ENCODE data around the gene ACER2.

ACER2 gene

GRCh38 chr9:19461135-19461534 is 52.3 kb downstream of the ACER2 start:
- no peaks in the 10 kb centered on the region for H3K79me1 ChIP-seq (ENCODE audit: low read depth, low read length)

GRCh38 chr9:19464061-19464763 is 55.4 kb downstream of the ACER2 start:
- H3K18ac ChIP-seq (ENCODE audit: low read length): peak overlapping the region; percentile 31
- peak overlapping the region; percentile 2 for H2BK15ac ChIP-seq (ENCODE audit: low read length)
- DNase-seq (ENCODE audit: low spot score): no peak
- H3K14ac ChIP-seq (ENCODE audit: low read length): no peak overlapping the region
- WGBS, 2 donors (ENCODE audit: extremely low coverage in 2 of 2, insufficient read length in 2 of 2, insufficient replicate concordance in 1 of 2): no CpG with 5 or more reads among the region's 23 CpGs
- H3K9ac ChIP-seq (ENCODE audit: low read depth, low read length, poor library complexity): no peak overlapping the region
- peak overlapping the region; percentile 68 for H4K91ac ChIP-seq (ENCODE audit: low read depth, low read length, poor library complexity)
- H2AK5ac ChIP-seq (ENCODE audit: low read depth, low read length): peak overlapping the region; percentile 85
- H3K4me2 ChIP-seq (ENCODE audit: insufficient read depth, low read length, poor library complexity, severe bottlenecking): no peak overlapping the region
- H4K8ac ChIP-seq (ENCODE audit: low read depth, low read length): peak overlapping the region; percentile 33
- H3K9me3 ChIP-seq (replicated peaks in 1 of 2; ENCODE audit: control insufficient read depth in 2 of 2, insufficient read depth in 1 of 2, low read depth in 1 of 2, low read length in 2 of 2): peaks cover 0 to 6% of the 10 kb centered on the region in 2 donors
- peak overlapping the region; percentile 53 for H2BK120ac ChIP-seq (ENCODE audit: low read depth, low read length)
- peak overlapping the region; percentile 96 for H2AFZ ChIP-seq (ENCODE audit: low read length)
- H3K27me3 ChIP-seq (ENCODE audit: control insufficient read depth in 3 of 3, insufficient read depth in 3 of 3, low read depth in 1 of 3, low read length in 3 of 3): peaks cover 0 to 18% (median 0%) of the 10 kb centered on the region in 3 experiments
- H2BK5ac ChIP-seq (ENCODE audit: low read length): no peak overlapping the region
- H3K23ac ChIP-seq (ENCODE audit: low read depth, low read length, poor library complexity): no peak overlapping the region
- no peaks in the 10 kb centered on the region for H3K79me1 ChIP-seq (ENCODE audit: low read depth, low read length)
- H3K4ac ChIP-seq (ENCODE audit: low read length): no peak overlapping the region
- no peak overlapping the region for H3K27ac ChIP-seq (replicated peaks; ENCODE audit: low read length)
- H3K4me3 ChIP-seq (ENCODE audit: low read length in 2 of 2): peak overlapping the region; percentile 33 to 59
- H3K36me3 ChIP-seq (replicated peaks in 1 of 2; ENCODE audit: control insufficient read depth in 2 of 2, insufficient read depth in 2 of 2, low read length in 2 of 2): no peaks in the 10 kb centered on the region
- no peak overlapping the region for H2BK12ac ChIP-seq (ENCODE audit: low read length)
- H3K4me1 ChIP-seq (ENCODE audit: control insufficient read depth in 2 of 2, insufficient read depth in 1 of 2, low read depth in 1 of 2, low read length in 2 of 2): peaks cover 0 to 3% of the 10 kb centered on the region in 2 donors

More at GRCh38 chr9:19461135-19461534, 52.3 kb downstream of the ACER2 start:
- no peak overlapping the region for H3K4me3 ChIP-seq (ENCODE audit: low read length in 2 of 2)
- no peak overlapping the region for H4K91ac ChIP-seq (ENCODE audit: low read depth, low read length, poor library complexity)
- no CpG with 5 or more reads among the region's 26 CpGs for WGBS, 2 donors (ENCODE audit: extremely low coverage in 2 of 2, insufficient read length in 2 of 2, insufficient replicate concordance in 1 of 2)
- H3K23ac ChIP-seq (ENCODE audit: low read depth, low read length, poor library complexity): no peak overlapping the region
- H2AK5ac ChIP-seq (ENCODE audit: low read depth, low read length): no peak overlapping the region
- H2BK120ac ChIP-seq (ENCODE audit: low read depth, low read length): no peak overlapping the region
- no peak overlapping the region for H2BK15ac ChIP-seq (ENCODE audit: low read length)
- no peak overlapping the region for H3K9ac ChIP-seq (ENCODE audit: low read depth, low read length, poor library complexity)
- H2AFZ ChIP-seq (ENCODE audit: low read length): no peak overlapping the region
- H3K14ac ChIP-seq (ENCODE audit: low read length): no peak overlapping the region
- no peak overlapping the region for H4K8ac ChIP-seq (ENCODE audit: low read depth, low read length)
- no peak overlapping the region for H3K18ac ChIP-seq (ENCODE audit: low read length)
- H3K4me2 ChIP-seq (ENCODE audit: insufficient read depth, low read length, poor library complexity, severe bottlenecking): no peak overlapping the region
- H3K4me1 ChIP-seq (ENCODE audit: control insufficient read depth in 2 of 2, insufficient read depth in 1 of 2, low read depth in 1 of 2, low read length in 2 of 2): peaks cover 0 to 5% of the 10 kb centered on the region in 2 donors
- no peak overlapping the region for H2BK12ac ChIP-seq (ENCODE audit: low read length)
- peaks cover 0 to 6% of the 10 kb centered on the region in 2 donors for H3K9me3 ChIP-seq (replicated peaks in 1 of 2; ENCODE audit: control insufficient read depth in 2 of 2, insufficient read depth in 1 of 2, low read depth in 1 of 2, low read length in 2 of 2)
- H3K27ac ChIP-seq (replicated peaks; ENCODE audit: low read length): no peak overlapping the region
- no peaks in the 10 kb centered on the region for H3K36me3 ChIP-seq (replicated peaks in 1 of 2; ENCODE audit: control insufficient read depth in 2 of 2, insufficient read depth in 2 of 2, low read length in 2 of 2)
- H3K4ac ChIP-seq (ENCODE audit: low read length): no peak overlapping the region
- no peak for DNase-seq (ENCODE audit: low spot score)
- H3K27me3 ChIP-seq (ENCODE audit: control insufficient read depth in 3 of 3, insufficient read depth in 3 of 3, low read depth in 1 of 3, low read length in 3 of 3): peaks cover 0 to 16% (median 0%) of the 10 kb centered on the region in 3 experiments
- no peak overlapping the region for H2BK5ac ChIP-seq (ENCODE audit: low read length)

GRCh38 chr9:19464764-19465585 is 56.2 kb downstream of the ACER2 start:
- Histone ChIP-seq H3K18ac (ENCODE audit: low read length) (peak overlapping the region; percentile 30), H3K9me3 (replicated peaks in 1 of 2; ENCODE audit: control insufficient read depth in 2 of 2, insufficient read depth in 1 of 2, low read depth in 1 of 2, low read length in 2 of 2) (peaks cover 0 to 6% of the 10 kb centered on the region in 2 donors), H3K4me2 (ENCODE audit: insufficient read depth, low read length, poor library complexity, severe bottlenecking) (peak overlapping the region; percentile 27), H2BK5ac (ENCODE audit: low read length) (no peak overlapping the region), H4K8ac (ENCODE audit: low read depth, low read length) (no peak overlapping the region), H2BK120ac (ENCODE audit: low read depth, low read length) (no peak overlapping the region), H3K27me3 (ENCODE audit: control insufficient read depth in 3 of 3, insufficient read depth in 3 of 3, low read depth in 1 of 3, low read length in 3 of 3) (peaks cover 0 to 20% (median 0%) of the 10 kb centered on the region in 3 experiments), H2BK12ac (ENCODE audit: low read length) (no peak overlapping the region), H2BK15ac (ENCODE audit: low read length) (peak overlapping the region; percentile 2), H2AFZ (ENCODE audit: low read length) (peak overlapping the region; percentile 96), H3K9ac (ENCODE audit: low read depth, low read length, poor library complexity) (no peak overlapping the region), H3K4me1 (ENCODE audit: control insufficient read depth in 2 of 2, insufficient read depth in 1 of 2, low read depth in 1 of 2, low read length in 2 of 2) (peaks cover 0 to 3% of the 10 kb centered on the region in 2 donors), H3K23ac (ENCODE audit: low read depth, low read length, poor library complexity) (no peak overlapping the region), H2AK5ac (ENCODE audit: low read depth, low read length) (peak overlapping the region; percentile 85), H3K79me1 (ENCODE audit: low read depth, low read length) (no peaks in the 10 kb centered on the region), H3K36me3 (replicated peaks in 1 of 2; ENCODE audit: control insufficient read depth in 2 of 2, insufficient read depth in 2 of 2, low read length in 2 of 2) (no peaks in the 10 kb centered on the region), H3K4me3 (ENCODE audit: low read length in 2 of 2) (peak overlapping the region; percentile 33 to 76), H3K27ac (replicated peaks; ENCODE audit: low read length) (no peak overlapping the region), H4K91ac (ENCODE audit: low read depth, low read length, poor library complexity) (no peak overlapping the region), H3K4ac (ENCODE audit: low read length) (no peak overlapping the region), H3K14ac (ENCODE audit: low read length) (no peak overlapping the region)
- WGBS, 2 donors (ENCODE audit: extremely low coverage in 2 of 2, insufficient read length in 2 of 2, insufficient replicate concordance in 1 of 2): no CpG with 5 or more reads among the region's 49 CpGs
- peak; percentile 50 for DNase-seq (ENCODE audit: low spot score)
